Measurements from ENCODE around the gene PERM1. TPM values are rescaled to one million over a fixed set of nuclear protein-coding genes. Genes with fewer than 3 reads are reported as not detected.
A peak's percentile ranks its signal among the peaks of the same experiment; 100 is the strongest.

PERM1 gene
- total and polyA plus RNA-seq, 8 donors = 0.27 to 0.45 (median 0.36) TPM; not detected in 4

- Histone ChIP-seq H3K27me3 (peaks cover 45 to 93% of the 10 kb centered on the region in 2 donors), H3K9me3 (no peaks in the 10 kb centered on the region), H3K36me3 (peaks cover 0 to 11% of the 10 kb centered on the region in 2 donors), H3K27ac (no peak overlapping the region), H3K4me1 (peaks cover 22 to 41% of the 10 kb centered on the region in 2 donors), H3K4me3 (no peak overlapping the region)
- no peak for TF ChIP-seq CTCF (IDR thresholded peaks at IDR 0.05)
- ATAC-seq (no peak), DNase-seq (no peak)
- intact Hi-C loops (cut with DNase I) = no loop called here
These were observed 42.3 kb downstream of the PERM1 start for GRCh38 chr1:939511-940106.

- Histone ChIP-seq H3K27ac (no peak overlapping the region), H3K4me1 (peaks cover 22 to 41% of the 10 kb centered on the region in 2 donors), H3K9me3 (no peaks in the 10 kb centered on the region), H3K4me3 (no peak overlapping the region), H3K36me3 (peaks cover 0 to 4% of the 10 kb centered on the region in 2 donors), H3K27me3 (peaks cover 45 to 93% of the 10 kb centered on the region in 2 donors)
- no peak for DNase-seq
- no peak for ATAC-seq
- TF ChIP-seq CTCF (IDR thresholded peaks at IDR 0.05) = no peak
- intact Hi-C loops (cut with DNase I) = no loop called here
These were observed 43.0 kb downstream of the PERM1 start for GRCh38 chr1:938711-939489.

GRCh38 chr1:938088-938683 lies 43.7 kb downstream of the PERM1 start:
- no peaks in the 10 kb centered on the region for H3K36me3 ChIP-seq
- no peak for DNase-seq
- peak in 1 of 2 donors; percentile 14 for TF ChIP-seq CTCF (IDR thresholded peaks at IDR 0.05)
- H3K9me3 ChIP-seq = no peaks in the 10 kb centered on the region
- H3K27ac ChIP-seq = no peak overlapping the region
- intact Hi-C loops (cut with DNase I) = no loop called here
- H3K4me1 ChIP-seq = peaks cover 22 to 37% of the 10 kb centered on the region in 2 donors
- no peak overlapping the region for H3K4me3 ChIP-seq
- ATAC-seq = peak; percentile 39
- H3K27me3 ChIP-seq = peaks cover 43 to 93% of the 10 kb centered on the region in 2 donors

- Histone ChIP-seq H3K9me3 (no peaks in the 10 kb centered on the region), H3K4me3 (no peak overlapping the region), H3K27ac (no peak overlapping the region), H3K27me3 (peaks cover 36 to 93% of the 10 kb centered on the region in 2 donors), H3K4me1 (peaks cover 22 to 31% of the 10 kb centered on the region in 2 donors), H3K36me3 (no peaks in the 10 kb centered on the region)
- no peak for TF ChIP-seq CTCF (IDR thresholded peaks at IDR 0.05)
- ATAC-seq (no peak), DNase-seq (no peak)
- intact Hi-C loops (cut with DNase I) = no loop called here
These were observed 44.4 kb downstream of the PERM1 start for GRCh38 chr1:937521-937920.

All from left lung (tissue), 10 donors.